Bone marrow (tissue), 2 donors: ENCODE results near the gene YIPF3.
"Not testable (repeated sequence)": the region's sequence is repeated elsewhere in the genome, so short reads cannot be mapped to it uniquely, and the experiment has no call there.

Experiments used
- DNase-seq, 2 donors: peaks; one replicate each; lab custom pipeline; 2025; lab: John Stamatoyannopoulos, UW

The YIPF3 gene

GRCh38 chr6:43491750-43492661, 24.7 kb downstream of the YIPF3 start:
- no peak for DNase-seq

- DNase-seq, result no peak
Observed at GRCh38 chr6:43490523-43490939, 26.2 kb downstream of the YIPF3 start.

GRCh38 chr6:43489277-43490072, 27.3 kb downstream of the YIPF3 start:
- no peak for DNase-seq

- DNase-seq, result no peak
Observed at GRCh38 chr6:43488667-43489276, 28.0 kb downstream of the YIPF3 start.

- DNase-seq, result no peak
Observed at GRCh38 chr6:43481591-43482236, 35.0 kb downstream of the YIPF3 start.

- DNase-seq, result no peak
Observed at GRCh38 chr6:43481075-43481474, 35.7 kb downstream of the YIPF3 start.

- no peak for DNase-seq
Observed at GRCh38 chr6:43478008-43478372, 38.7 kb downstream of the YIPF3 start.

- peak; percentile 71 to 87 for DNase-seq
Observed at GRCh38 chr6:43477235-43478007, 39.3 kb downstream of the YIPF3 start, which contains the start of gene TJAP1. Gene TJAP1 (plus strand): TSS chr6:43477570. CDS start chr6:43499002, 21,432 bp downstream.

- DNase-seq, result no peak
Observed at GRCh38 chr6:43476746-43477145, 40.0 kb downstream of the YIPF3 start.

GRCh38 chr6:43475516-43475915, 41.2 kb downstream of the YIPF3 start:
- no peak for DNase-seq

GRCh38 chr6:43472515-43472914, 44.2 kb downstream of the YIPF3 start:
- no peak for DNase-seq

- DNase-seq, result no peak
Observed at GRCh38 chr6:43471399-43471798, 45.3 kb downstream of the YIPF3 start.

GRCh38 chr6:43469947-43470346, 46.8 kb downstream of the YIPF3 start:
- DNase-seq, result no peak

GRCh38 chr6:43468748-43469681, 47.7 kb downstream of the YIPF3 start:
- DNase-seq, result no peak

- DNase-seq, result no peak
Observed at GRCh38 chr6:43468240-43468639, 48.5 kb downstream of the YIPF3 start.

GRCh38 chr6:43467752-43468151, 49.0 kb downstream of the YIPF3 start:
- no peak for DNase-seq

GRCh38 chr6:43467265-43467664, 49.5 kb downstream of the YIPF3 start:
- DNase-seq, result not testable (repeated sequence)

- no peak for DNase-seq
Observed at GRCh38 chr6:43465948-43466347, 50.8 kb downstream of the YIPF3 start.

GRCh38 chr6:43464337-43464736, 52.4 kb downstream of the YIPF3 start:
- no peak for DNase-seq

GRCh38 chr6:43461936-43462335, 54.8 kb downstream of the YIPF3 start:
- DNase-seq, result no peak
